ENCODE data around the gene SGCG. TPM values are rescaled to one million over a fixed set of nuclear protein-coding genes. Genes with fewer than 3 reads are reported as not detected.

Gene SGCG
- polyA plus RNA-seq, 1 of the 3 experiments (the other 2 are of a cell fraction), result not detected

- Histone ChIP-seq H4K20me1 (ENCODE audit: insufficient read depth) (peaks cover under 1% of the 10 kb centered on the region; the same call in 1 of the 2 replicates), H3K27ac (ENCODE audit: low read depth in 2 of 2, low read length in 1 of 2) (no peak overlapping the region), H3K9me3 (0 out of 2 replicates have a peak, but pooled peaks cover 3% of the 10 kb centered on the region), H3K79me2 (ENCODE audit: insufficient read depth) (peaks cover 70% of the 10 kb centered on the region), H3K4me1 (ENCODE audit: control insufficient read depth in 1 of 2, insufficient read depth in 2 of 2, low read depth in 1 of 2, low read length in 1 of 2) (no peaks in the 10 kb centered on the region), H2AFZ (ENCODE audit: low read depth) (no peak overlapping the region), H3K9ac (no peak overlapping the region), H3F3A (replicated peaks; ENCODE audit: insufficient read depth) (peaks cover 26% of the 10 kb centered on the region), H3K9me2 (no peaks in the 10 kb centered on the region), H3K36me3 (replicated peaks in 1 of 2; ENCODE audit: control insufficient read depth in 1 of 2, insufficient read depth in 2 of 2, low read length in 1 of 2) (peaks cover 60 to 98% of the 10 kb centered on the region in 2 experiments), H3K27me3 (ENCODE audit: insufficient read depth) (no peaks in the 10 kb centered on the region), H3K4me3 (ENCODE audit: low read depth in 2 of 2, low read length in 1 of 2) (no peak overlapping the region), H3K4me2 (no peak overlapping the region)
- WGBS (ENCODE audit: low lambda C conversion rate), result 89% methylated on average over 1 of the region's 1 CpG
- DNase-seq, result no peak
- POLR2A ChIA-PET, result no interaction called here
- TF ChIP-seq GABPA (IDR thresholded peaks at IDR 0.05; ENCODE audit: low read depth) (no peak), FOXJ3 (CRISPR knock-in tag; IDR thresholded peaks at IDR 0.05) (no peak), NRF1 (IDR thresholded peaks at IDR 0.05; ENCODE audit: low read depth, low read length) (no peak), YY1 (IDR thresholded peaks at IDR 0.05; ENCODE audit: low read depth) (no peak), USF1 (IDR thresholded peaks at IDR 0.05; ENCODE audit: borderline replicate concordance, low read depth) (no peak)
- TF ChIP-seq, protein P1, sequence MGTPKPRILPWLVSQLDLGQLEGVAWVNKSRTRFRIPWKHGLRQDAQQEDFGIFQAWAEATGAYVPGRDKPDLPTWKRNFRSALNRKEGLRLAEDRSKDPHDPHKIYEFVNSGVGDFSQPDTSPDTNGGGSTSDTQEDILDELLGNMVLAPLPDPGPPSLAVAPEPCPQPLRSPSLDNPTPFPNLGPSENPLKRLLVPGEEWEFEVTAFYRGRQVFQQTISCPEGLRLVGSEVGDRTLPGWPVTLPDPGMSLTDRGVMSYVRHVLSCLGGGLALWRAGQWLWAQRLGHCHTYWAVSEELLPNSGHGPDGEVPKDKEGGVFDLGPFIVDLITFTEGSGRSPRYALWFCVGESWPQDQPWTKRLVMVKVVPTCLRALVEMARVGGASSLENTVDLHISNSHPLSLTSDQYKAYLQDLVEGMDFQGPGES (IDR thresholded peaks at IDR 0.05; ENCODE audit: low read depth, low read length), result no peak
- CTCF ChIA-PET, result no interaction called here
Observed at GRCh38 chr13:23339225-23339624, 158.4 kb downstream of the SGCG start.

GRCh38 chr13:23344931-23345595 lies 164.3 kb downstream of the SGCG start:
- Histone ChIP-seq H3K9me3 (0 out of 2 replicates have a peak, but pooled peaks cover 3% of the 10 kb centered on the region), H3K4me1 (ENCODE audit: control insufficient read depth in 1 of 2, insufficient read depth in 2 of 2, low read depth in 1 of 2, low read length in 1 of 2) (peaks cover 0 to 2% of the 10 kb centered on the region in 2 experiments; a peak in 1 of 4 replicates), H2AFZ (ENCODE audit: low read depth) (no peak overlapping the region), H3K9ac (no peak overlapping the region), H3K27me3 (ENCODE audit: insufficient read depth) (no peaks in the 10 kb centered on the region), H3K4me3 (ENCODE audit: low read depth in 2 of 2, low read length in 1 of 2) (no peak overlapping the region), H3F3A (replicated peaks; ENCODE audit: insufficient read depth) (peaks cover 24% of the 10 kb centered on the region), H3K4me2 (no peak overlapping the region), H3K27ac (ENCODE audit: low read depth in 2 of 2, low read length in 1 of 2) (peak overlapping the region in 1 of 2 experiments; percentile 9; a peak in 1 of 4 replicates), H4K20me1 (ENCODE audit: insufficient read depth) (peaks cover 40% of the 10 kb centered on the region; the same call in 1 of the 2 replicates), H3K9me2 (no peaks in the 10 kb centered on the region), H3K79me2 (ENCODE audit: insufficient read depth) (peaks cover 97% of the 10 kb centered on the region), H3K36me3 (replicated peaks in 1 of 2; ENCODE audit: control insufficient read depth in 1 of 2, insufficient read depth in 2 of 2, low read length in 1 of 2) (peaks cover 60 to 94% of the 10 kb centered on the region in 2 experiments)
- WGBS (ENCODE audit: low lambda C conversion rate), result 93% methylated on average over 4 of the region's 4 CpGs
- ChIA-PET POLR2A (no interaction called here), CTCF (interaction anchor here (0.9 kb wide), 1 partner anchor 31 kb away, joined by 4 read pairs; no protein-coding TSS in a partner anchor)
- TF ChIP-seq, protein P1 (IDR thresholded peaks at IDR 0.05; ENCODE audit: low read depth, low read length), result no peak
- DNase-seq, result no peak
